GM20000 (cell line): ENCODE data around the gene LMAN2L.

Experiments
- DNase-seq: peaks from one replicate; pipeline ENCODE4 v3.0.0; 2012; ENCODE audit warnings: low spot score
- TF ChIP-seq, protein P1 (sequence below): IDR thresholded peaks from 2 replicates; pipeline ENCODE4 v1.5.1; 2012; ENCODE audit warnings: mild to moderate bottlenecking, control low read depth; ENCODE audit errors: extremely low read depth, missing control alignments

The LMAN2L gene, protein sequence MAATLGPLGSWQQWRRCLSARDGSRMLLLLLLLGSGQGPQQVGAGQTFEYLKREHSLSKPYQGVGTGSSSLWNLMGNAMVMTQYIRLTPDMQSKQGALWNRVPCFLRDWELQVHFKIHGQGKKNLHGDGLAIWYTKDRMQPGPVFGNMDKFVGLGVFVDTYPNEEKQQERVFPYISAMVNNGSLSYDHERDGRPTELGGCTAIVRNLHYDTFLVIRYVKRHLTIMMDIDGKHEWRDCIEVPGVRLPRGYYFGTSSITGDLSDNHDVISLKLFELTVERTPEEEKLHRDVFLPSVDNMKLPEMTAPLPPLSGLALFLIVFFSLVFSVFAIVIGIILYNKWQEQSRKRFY

GRCh38 chr2:96739633-96740428, at the start of gene LMAN2L:
Gene LMAN2L, minus strand, starts transcription at chr2:96740064. Its CDS starts 24 bp downstream, at chr2:96740040.
- DNase-seq: peak; percentile 91
- TF ChIP-seq, protein P1, sequence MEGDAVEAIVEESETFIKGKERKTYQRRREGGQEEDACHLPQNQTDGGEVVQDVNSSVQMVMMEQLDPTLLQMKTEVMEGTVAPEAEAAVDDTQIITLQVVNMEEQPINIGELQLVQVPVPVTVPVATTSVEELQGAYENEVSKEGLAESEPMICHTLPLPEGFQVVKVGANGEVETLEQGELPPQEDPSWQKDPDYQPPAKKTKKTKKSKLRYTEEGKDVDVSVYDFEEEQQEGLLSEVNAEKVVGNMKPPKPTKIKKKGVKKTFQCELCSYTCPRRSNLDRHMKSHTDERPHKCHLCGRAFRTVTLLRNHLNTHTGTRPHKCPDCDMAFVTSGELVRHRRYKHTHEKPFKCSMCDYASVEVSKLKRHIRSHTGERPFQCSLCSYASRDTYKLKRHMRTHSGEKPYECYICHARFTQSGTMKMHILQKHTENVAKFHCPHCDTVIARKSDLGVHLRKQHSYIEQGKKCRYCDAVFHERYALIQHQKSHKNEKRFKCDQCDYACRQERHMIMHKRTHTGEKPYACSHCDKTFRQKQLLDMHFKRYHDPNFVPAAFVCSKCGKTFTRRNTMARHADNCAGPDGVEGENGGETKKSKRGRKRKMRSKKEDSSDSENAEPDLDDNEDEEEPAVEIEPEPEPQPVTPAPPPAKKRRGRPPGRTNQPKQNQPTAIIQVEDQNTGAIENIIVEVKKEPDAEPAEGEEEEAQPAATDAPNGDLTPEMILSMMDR: no peak

DNA sequence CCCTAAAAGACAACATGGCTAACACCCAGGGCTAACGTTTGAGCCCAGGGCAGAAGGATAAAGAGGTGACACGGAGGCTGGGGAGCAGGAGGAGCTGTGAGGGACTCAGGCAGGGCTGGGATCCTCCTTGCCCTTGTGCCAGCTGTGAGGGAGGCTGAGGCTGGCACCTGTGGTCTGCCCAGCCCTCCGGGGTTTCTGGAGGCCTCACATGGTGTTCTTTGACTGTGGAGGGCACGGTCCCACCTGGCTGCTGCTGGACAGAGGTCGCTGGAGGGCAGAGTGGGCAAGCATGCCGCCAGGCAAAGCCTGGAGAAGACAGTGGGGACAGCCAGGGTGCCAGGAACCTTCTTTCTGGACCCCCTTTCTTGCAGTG, 49.4 kb upstream of the LMAN2L start:
- DNase-seq: no peak
- TF ChIP-seq, protein P1: no peak

DNA sequence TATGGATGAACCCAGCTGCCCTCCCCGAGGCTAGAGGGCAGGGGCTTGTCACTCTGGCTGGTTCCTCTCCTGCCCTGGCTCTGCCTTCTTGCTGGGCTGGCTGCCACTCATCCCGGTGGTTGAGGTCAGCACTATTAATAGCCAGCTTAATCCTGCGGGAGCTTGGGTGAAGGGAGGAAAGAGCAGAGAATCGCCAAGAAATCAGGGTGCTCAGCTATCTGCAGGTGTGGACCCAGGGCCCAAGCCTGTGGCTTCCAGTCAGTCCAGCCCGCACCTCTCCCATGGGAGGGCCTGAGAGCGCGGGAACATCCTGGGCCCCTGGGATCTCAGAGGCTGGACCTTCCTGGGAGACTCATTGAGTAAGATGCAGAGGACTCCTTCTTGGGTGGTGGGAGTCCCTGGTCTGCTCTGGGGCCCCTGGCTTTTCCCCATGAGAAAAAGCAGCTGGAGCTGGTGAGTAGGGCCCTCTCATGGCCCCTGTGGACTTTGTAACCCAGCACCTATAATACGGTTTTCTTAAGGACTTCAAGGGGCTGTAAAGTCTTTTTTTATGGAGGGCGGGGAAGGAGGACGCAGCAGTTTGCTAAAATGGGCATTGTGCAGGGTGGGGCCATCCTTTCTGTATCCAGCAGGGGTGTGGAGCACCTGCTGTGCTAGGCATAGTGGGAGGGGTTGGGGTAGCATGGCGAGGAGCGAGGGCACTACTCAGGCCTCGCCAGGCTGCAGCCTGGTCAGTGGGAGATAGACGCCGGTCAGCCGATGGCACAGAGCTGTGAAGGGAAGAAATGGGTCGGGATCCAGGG, 48.8 kb upstream of the LMAN2L start:
- DNase-seq: no peak
- TF ChIP-seq, protein P1: no peak

DNA sequence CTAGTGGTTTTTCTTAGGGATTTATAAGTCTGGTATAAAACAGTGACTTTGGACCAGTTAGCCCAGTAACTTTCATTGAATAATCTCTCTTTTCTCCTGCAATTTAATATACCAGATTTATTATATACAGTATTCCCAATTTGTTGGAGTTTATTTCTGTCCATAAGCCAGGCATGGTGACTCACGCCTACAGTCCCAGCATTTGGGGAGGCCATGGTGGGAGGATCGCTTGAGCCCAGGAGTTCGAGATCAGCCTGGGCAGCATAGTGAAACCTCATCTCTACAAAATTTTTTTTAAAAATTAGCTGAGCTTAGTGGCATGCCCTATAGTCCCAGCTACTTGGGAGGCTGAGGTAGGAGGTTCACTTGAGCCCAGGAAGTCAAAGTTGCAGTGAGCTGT, 47.5 kb upstream of the LMAN2L start:
- no peak for DNase-seq
- TF ChIP-seq, protein P1: no peak

- no peak for DNase-seq
- TF ChIP-seq, protein P1: no peak
These were observed 43.5 kb upstream of the LMAN2L start for GRCh38 chr2:96783388-96783787.

DNA sequence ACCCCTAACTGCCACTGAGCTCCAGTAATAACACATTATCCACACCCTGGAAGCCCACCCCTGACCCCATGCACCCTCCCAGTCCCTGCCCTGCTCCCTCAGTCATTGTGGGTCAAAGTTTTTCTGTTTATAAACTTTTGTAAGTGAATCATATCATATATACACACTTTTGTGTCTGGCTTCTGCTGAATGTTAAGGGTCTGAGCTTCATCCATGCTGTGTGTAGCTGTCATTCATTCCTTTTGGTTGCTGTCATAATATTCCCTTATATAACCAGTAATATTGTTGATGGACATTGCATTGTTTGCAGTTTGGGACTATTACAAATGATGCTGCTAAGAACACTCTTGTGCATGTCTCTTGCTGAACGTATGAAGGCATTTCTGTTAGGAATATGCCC, 35.3 kb upstream of the LMAN2L start:
- TF ChIP-seq, protein P1: no peak
- no peak for DNase-seq
